Neural progenitor cell (in vitro differentiated cells): ENCODE measurements around the gene CEACAM6.

Experiments used
- EZH2 ChIP-seq: fragments of 200-600 bp; sonication (generic); IDR thresholded peaks from 2 replicates; pipeline ENCODE4 v1.6.1; 2017; ENCODE audit warnings: antibody characterized with exemption, mild to moderate bottlenecking, moderate library complexity
- EZH2phosphoT487 ChIP-seq: fragments of 200-600 bp; sonication (generic); IDR thresholded peaks from 2 replicates; pipeline ENCODE4 v1.6.1; 2017; ENCODE audit warnings: antibody characterized with exemption
- TF ChIP-seq, protein P1 (sequence below): fragments of 200-600 bp; sonication (generic); IDR thresholded peaks from 2 replicates; pipeline ENCODE4 v1.5.1; 2017; ENCODE audit warnings: antibody characterized with exemption, mild to moderate bottlenecking

DNA sequence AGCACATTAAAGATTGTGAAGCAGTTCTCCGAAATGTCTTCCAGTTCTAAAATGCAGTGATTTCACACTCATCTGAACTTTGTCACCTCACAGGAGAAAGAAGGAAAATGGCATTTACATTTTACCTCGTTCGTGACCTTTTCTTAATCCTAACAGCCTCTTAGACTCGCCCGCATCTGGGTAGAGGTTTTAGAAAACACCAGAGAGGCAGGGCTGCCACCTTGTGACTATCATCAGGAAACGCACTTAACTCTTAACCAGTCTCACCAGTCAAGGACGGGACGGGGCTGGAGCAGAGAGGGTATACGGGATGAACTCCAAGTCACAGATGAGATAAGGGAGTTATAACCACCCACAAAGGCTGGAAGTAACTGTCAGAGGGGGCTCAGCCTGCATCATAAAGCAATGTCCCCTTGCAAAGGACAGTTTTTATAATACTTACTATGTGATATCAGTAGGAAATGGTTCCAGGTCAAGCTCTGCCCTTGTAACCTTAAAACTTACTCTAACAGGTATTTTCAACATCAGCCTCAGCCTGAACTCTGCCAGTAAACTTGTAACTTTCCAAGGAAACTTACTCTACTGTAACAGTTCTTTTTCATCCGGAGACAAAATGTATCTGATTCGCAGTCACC lies 8.6 kb upstream of the CEACAM6 start:
- TF ChIP-seq, protein P1, sequence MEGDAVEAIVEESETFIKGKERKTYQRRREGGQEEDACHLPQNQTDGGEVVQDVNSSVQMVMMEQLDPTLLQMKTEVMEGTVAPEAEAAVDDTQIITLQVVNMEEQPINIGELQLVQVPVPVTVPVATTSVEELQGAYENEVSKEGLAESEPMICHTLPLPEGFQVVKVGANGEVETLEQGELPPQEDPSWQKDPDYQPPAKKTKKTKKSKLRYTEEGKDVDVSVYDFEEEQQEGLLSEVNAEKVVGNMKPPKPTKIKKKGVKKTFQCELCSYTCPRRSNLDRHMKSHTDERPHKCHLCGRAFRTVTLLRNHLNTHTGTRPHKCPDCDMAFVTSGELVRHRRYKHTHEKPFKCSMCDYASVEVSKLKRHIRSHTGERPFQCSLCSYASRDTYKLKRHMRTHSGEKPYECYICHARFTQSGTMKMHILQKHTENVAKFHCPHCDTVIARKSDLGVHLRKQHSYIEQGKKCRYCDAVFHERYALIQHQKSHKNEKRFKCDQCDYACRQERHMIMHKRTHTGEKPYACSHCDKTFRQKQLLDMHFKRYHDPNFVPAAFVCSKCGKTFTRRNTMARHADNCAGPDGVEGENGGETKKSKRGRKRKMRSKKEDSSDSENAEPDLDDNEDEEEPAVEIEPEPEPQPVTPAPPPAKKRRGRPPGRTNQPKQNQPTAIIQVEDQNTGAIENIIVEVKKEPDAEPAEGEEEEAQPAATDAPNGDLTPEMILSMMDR: peak; percentile 27
- no peak for TF ChIP-seq EZH2
- TF ChIP-seq EZH2phosphoT487: no peak
